IPS-11a (cell line): ENCODE results near the gene TMEM63C.

ENCODE experiments used
- H3K4me3 ChIP-seq: one replicate; pipeline ENCODE4 v1.5.1; 2013; ENCODE audit warnings: low read depth, low read length, control low read depth

TMEM63C gene

DNA sequence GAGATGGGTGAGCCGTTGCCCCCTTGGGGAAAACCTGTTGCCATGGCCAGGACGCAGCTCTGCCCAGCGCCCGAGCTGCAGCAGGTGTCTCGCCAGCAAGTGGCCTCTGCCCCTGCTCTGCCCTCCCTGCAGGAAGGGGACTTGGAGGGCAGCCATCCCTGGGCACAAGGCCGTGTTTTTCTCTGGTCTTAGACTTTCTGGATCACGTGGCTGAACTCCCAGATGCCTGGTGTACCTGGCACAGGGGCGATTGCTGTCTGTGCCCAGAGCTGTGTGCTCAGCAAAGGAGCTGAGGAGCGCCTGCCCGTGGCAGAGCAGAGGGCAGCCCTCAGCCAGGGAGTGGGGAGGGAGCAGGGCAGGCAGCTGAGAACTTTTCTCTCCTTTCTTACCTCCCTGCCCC is 38.0 kb downstream of the TMEM63C start:
- no peak overlapping the region for H3K4me3 ChIP-seq

DNA sequence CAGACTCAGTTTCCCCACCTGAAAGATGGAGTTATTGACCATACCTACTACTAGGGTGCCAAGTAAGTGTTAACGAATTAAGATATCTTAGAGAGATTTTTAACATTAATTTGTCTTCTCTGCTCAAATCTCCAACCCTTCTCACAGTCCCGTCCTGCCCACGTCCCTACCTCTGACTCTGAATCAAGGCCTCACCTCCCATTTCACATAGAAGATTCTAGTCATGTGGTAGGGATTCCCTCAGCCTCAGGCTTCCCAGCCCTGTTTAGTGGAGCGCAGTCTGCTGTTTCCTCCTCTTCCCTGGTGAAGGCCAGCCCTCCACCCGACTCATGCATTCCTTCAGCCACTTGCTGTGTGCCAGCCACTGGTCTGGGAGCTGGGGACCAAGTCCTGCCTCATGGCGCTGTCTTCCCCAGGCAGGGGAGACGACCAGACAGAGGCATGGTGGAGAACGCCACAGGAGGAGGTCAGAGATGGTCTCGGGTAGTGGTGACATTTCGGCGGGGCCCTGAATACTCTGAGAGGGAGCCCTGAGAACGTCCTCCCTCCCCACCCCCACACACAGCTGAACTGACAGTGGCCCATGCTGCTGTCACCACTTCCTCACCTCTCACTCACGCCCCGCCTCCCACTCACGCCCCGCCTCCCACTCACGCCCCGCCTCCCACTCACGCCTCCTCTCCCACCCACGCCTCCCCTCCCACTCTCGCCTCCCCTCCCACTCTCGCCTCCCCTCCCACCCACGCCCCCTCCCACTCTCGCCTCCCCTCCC is 38.8 kb downstream of the TMEM63C start:
- no peak overlapping the region for H3K4me3 ChIP-seq

DNA sequence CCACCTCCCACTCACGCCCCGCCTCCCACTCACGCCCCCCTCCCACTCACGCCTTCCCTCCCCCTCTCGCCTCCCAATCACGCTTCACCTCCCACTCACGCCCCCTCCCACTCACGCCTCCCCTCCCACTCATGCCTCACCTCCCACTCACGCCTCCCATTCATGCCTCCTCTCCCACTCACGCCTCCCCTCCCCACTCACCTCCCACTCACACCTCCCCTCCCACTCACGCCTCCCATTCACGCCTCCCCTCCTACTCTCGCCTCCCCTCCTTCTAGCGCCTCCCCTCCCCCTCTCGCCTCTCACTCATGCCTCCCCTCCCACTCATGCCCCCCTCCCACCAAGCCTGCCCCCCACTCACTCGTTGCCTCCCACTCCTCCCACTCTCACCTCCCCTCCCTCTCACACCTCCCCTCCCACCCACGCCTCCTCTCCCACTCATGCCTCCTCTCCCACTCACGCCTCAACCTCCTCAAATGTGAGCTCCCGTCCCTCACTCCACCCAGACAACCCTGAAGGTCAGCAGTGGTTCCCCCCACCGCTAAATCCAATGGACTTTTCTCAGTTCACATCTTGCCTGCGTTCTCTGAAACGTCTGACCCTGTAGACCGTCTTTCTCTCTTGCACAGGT is 39.8 kb downstream of the TMEM63C start:
- H3K4me3 ChIP-seq = no peak overlapping the region

DNA sequence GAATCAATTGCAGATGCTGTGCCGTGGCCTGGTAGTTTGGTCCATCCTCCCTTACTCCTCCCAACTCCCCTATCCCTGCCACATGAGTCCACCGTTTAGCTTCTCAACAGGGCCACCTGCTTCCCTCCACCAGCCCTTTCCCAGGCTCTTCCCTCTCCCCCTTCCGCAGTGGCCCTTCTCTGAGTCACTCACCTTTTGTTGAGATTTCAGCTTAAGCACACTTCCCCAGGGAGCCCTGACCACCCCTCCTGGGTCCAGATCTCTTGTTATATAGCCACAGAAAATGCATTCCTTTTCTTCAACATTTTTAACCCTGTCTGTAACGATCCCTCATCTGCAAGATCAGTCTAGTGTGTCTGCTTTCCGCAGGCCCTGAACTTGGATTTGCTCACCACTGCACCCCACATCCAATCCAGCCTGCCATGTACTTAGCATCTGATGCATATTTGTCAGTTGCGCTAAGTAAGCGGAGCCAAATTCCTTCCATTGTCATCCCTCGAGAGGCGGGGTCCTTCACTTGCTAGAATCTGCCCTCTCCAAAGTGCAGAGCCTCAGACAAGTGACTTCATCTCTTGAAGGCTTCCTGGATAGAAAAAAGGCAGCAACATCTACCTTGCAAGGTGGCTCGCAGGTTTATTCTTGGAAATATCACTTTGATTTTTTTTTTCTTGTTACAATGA is 41.1 kb downstream of the TMEM63C start:
- H3K4me3 ChIP-seq = no peak overlapping the region

DNA sequence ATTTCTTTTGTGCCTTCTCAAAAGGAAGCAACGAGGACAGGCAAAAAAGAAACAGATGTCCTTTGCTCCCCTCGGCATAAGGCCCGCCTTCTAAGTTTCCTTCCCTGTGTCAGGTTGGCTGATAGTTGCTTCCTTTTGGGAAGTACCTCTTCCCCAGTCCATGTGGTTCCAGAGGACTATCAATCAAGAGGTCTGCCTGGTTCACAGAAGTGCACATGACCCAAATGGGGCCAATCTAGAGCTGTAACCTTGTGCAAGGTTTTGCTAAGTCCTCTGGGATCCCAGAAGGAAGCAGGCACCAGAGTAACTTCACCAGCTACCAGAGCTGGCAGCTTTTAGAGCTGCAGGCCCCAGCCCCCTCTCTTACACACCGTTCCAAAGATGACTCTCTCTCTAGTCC is 42.6 kb downstream of the TMEM63C start:
- no peak overlapping the region for H3K4me3 ChIP-seq

DNA sequence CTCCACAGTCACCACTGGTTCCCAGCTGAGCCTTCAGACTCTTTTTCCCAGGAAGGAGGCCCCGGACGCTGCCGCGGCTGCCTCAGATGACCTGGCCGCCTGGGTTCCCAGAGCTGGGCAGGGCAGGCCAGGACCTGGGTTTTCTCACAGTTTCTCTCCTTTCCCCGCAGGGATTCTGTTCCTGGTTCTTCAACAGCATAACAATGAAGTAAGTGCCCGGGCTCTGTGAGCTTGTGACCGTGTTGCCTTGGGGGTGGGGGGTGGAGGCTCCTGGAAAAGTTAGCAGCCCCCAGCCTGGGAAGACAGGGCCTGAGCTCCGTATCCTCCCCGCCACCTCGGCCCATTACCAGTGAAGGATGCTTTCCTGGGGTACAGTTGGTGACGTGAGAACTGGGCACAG is 43.7 kb downstream of the TMEM63C start:
- H3K4me3 ChIP-seq = no peak overlapping the region

DNA sequence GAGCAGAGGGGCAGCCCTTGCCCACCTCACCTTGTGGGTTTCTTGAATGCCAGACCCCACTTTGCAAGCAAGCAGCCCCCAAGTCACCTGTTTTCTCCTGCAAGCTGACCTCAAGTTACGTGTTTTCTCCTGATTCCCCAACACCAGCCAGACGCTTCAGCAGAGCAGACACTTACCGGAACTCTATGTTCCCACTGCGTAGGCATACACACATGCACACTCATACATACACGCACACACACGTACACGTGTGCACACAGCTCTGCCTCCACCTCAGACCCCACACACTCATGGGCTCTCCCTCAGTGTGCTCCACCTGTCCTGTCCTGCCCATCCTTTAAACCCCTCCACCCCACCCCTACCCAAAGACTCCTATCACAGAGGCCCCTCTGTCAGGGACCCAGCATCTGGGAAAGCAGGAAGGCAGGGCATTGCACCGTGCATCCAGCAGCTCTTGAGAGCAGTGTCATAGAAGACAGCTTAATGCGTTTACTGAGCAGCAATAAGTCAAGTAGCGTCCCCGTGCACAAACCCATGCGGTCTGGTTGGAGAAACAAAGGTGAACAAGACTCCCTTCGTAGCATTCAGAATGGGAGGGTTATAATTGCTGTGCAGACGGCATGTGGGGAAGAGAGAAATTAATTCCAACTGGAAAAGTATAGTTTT is 44.4 kb downstream of the TMEM63C start:
- no peak overlapping the region for H3K4me3 ChIP-seq

DNA sequence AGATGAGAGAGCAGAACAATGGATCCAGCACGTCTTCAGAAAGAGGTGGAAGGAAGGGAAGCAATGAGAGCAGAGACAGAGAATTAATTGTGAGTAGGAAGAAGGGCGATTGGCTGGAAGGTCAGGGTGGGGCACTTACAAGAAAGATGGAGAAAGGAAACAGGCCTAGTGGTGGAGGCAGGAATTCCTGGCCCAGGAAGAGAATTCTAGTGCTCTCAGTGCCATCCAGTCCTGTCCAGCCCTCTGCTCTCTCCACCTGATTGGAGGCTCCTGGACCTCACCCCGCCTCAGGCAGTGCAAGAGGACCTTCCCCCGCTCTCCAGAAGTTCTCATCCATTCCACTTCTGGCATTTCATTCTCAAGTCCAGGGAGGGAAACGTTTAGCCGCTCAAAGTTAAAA is 46.5 kb downstream of the TMEM63C start:
- no peak overlapping the region for H3K4me3 ChIP-seq

DNA sequence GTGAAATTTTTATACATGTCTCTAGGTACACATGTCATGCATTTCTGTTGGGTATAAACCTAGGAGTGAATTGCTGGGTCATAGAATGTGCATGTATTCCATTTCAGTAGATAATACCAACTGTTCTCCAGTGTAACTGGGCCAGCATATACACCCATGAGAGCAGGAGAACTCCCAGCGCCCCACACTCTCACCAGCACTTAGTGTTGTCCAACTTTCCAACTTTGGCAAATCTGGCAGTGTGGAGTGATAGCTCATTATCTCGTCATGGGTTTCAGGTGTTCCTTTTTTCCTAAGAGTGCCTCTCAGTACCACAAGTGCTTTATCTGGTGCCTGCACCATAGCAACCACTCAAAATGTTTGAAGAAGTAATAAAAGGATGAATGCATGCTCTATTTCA is 49.3 kb downstream of the TMEM63C start:
- no peak overlapping the region for H3K4me3 ChIP-seq

DNA sequence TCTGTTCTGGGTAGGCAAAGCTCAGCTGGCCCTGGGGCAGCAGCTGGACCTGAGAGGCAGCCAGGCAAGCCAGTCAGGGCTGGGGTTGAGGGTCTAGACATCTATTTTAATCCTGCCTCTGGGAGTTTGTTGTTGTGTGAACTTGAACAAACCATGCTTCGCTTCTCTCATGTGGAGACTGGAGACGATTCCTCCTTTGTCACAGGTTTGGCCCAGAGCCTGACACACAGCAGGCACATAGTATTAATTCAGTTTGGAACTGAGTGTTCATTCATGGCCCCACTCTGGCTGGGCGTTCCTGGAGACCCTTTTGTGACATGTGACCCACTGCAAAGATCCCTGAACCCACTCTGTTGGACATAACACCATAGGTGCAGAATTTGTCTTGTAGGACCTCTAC is 50.1 kb downstream of the TMEM63C start:
- no peak overlapping the region for H3K4me3 ChIP-seq

DNA sequence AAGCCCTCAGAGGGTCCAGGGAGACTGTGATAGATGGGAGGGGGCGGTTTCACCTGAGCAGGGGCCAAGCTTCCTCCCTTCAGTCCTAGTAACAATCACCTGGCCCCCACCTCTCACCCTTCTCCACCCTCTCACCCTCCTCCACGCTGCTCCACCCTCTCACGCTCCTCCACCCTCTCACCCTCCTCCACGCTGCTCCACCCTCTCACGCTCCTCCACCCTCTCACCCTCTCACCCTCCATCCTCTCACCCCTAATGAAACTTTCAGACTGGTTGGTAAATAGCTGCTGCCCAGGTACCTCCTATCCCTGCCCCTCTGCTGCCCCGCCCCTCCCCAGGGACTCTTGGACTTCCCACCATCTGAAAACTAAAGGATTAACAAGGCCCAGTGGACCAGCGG is 55.2 kb downstream of the TMEM63C start:
- H3K4me3 ChIP-seq = no peak overlapping the region

DNA sequence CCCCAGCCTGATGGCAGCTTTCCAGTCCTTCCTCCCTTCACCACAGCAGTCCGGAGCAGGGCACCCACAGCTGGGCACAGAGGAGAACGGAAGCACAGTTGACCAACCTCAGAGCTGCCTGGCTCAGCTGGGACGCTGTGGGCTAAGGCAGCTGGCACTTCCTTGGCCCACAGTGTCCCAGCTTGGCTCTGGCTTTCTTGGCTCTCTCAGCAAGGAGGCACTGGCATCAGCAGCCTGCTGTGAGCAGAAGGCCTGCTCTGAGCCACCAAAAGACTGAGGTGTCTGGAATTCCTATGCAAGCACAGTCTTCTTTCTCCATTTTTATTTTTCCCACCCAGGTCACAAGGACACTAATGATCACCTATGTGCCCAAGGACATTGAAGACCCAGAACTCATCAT is 56.8 kb downstream of the TMEM63C start:
- H3K4me3 ChIP-seq = no peak overlapping the region

DNA sequence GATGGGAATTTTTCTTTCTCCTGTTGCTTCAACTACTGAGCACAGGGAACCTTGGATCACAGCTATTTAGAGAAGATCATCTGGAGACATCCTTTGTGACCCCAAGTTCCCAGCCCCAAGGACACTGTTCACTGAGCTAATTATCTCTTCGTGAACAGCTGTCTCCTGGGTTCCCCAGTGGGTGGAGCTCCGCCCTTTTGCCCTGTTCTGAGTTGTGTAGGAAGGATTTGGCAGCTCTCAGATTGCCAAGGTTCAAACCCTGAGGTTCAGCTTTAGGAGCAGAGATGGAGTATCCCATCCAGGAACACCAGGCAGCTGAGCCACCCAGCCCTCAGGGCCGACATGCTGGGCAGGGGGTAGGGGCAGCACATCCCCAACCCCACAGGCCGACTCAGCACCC is 57.4 kb downstream of the TMEM63C start:
- no peak overlapping the region for H3K4me3 ChIP-seq

DNA sequence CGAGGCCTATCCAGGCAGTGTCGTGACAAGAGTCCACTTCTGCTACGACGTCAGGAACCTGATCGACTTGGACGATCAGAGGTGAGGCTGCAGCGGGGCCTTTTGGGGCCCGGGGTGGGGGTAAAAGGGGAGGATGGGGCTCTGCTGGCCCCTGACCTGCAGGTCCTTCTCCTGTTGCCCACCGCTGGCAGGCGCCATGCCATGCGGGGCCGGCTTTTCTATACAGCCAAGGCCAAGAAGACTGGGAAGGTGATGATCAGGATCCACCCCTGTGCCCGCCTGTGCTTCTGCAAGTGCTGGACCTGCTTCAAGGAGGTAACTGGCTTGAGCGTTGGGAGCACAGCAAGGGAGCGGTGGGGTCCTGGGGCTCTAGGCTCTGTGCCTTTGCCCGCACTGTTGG is 57.8 kb downstream of the TMEM63C start:
- no peak overlapping the region for H3K4me3 ChIP-seq

DNA sequence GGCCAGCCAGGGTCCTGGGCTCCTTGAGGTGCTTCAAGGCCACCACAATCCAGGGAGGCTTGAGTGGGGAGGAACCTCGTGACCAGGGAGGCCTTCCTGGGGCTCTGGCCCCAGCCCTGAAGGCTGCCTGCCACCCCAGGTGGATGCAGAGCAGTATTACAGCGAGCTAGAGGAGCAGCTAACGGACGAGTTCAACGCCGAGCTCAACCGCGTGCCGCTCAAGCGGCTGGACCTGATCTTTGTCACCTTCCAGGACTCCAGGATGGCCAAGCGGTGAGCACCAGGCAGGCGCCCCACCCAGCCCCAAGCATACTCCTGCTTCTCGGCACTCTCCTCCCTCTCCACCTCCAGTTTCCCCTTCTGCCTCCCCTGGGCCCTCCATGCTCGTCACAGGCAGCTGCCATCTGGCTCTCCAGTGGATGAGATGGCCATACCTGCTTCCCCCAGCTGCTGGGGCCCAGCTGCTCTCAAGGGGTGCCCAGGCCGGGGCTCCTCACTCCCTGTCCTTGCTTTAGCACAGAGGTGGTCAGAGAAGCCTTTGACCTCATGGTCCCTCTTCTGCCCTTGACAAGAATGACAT is 58.8 kb downstream of the TMEM63C start:
- H3K4me3 ChIP-seq = no peak overlapping the region

DNA sequence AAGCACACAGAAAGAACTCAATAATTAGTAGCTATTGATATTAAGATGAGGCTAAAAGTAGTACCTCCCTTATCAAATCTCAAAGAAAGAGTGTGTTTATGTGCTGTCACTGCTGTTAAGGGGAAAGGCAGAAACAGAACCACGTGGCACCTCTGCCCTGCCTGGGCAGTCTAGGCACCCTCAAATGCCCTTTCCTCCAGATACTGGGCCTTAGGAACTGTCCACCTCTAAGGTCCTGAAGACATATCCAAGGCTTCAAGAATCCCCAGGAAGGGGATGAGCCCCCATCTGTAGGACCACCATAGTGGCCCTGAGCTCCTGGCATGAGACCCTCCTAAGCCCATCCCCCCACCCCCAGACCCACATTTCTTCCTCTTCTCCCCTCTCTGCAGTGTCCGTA is 60.4 kb downstream of the TMEM63C start:
- H3K4me3 ChIP-seq = no peak overlapping the region

DNA sequence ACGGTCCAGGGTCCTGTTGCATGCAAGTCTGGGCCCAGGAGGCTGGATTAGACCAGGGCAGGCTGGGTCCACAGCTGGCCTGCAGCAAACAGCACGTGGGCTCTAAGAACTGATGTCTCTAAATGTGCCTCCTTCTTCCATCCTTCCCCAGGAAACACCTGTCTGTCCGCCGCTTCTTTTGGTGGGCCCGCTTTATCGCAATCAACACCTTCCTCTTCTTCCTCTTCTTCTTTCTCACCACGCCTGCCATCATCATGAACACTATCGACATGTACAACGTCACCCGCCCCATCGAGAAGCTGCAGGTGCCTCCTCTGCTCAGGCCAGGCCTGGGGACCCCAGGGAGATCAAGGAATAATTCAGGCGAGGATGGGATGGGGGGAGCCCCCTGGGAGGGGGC is 61.2 kb downstream of the TMEM63C start:
- no peak overlapping the region for H3K4me3 ChIP-seq

DNA sequence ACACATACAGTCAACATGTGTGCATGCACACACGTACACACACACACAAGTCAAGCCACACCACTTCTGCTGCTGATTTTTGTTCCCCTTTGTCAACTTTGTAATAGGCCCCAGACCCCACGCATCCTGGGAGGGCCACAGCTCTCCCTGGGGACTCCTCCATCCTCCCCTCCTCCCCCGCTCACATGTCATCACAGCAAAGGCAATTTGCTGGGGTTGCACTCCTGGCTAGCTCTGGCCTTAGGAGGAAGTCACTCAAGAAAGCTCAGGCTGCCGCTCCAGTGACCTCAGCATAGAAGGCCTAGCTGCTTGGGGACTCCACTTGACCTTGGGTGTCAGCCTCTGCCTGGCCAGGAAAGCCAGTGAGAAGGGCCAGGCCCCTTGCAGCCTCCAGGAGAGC is 62.3 kb downstream of the TMEM63C start:
- H3K4me3 ChIP-seq = no peak overlapping the region

DNA sequence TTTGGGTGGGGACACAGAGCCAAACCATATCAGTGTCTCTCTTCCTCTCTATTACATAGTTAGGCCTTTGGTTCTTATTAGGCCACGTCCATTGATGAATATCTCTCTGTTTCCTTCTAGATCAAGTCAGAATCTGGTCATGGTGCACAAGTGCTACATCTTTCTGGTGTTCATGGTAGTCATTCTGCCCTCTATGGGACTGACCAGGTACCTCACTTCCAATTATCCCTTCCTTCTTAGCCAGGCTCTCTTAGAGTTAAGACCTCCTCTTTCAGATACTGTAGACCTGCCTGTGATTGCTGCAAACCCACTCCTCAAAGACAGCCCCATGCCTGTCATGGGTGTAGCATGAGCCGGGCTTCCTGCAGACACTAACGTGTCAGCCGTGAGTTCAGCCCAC is 64.2 kb downstream of the TMEM63C start:
- H3K4me3 ChIP-seq = no peak overlapping the region

DNA sequence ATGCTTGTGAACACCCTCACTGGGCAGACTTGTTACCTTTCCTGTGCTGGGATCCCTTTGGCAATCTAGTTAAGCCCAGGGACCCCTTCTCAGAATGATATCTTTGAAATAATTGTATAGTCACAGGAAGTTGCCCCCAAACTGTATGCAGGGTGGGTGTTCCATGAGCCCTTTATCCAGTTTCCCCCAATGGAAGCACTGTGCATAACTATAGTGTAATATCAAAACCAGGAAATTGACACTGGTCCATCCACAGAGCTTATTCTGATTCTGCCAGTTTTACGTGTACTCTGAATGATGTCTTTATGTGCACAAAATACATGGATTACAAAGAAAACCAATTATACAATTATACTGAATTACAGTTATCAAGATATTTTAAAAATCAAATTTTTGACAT is 65.2 kb downstream of the TMEM63C start:
- no peak overlapping the region for H3K4me3 ChIP-seq

DNA sequence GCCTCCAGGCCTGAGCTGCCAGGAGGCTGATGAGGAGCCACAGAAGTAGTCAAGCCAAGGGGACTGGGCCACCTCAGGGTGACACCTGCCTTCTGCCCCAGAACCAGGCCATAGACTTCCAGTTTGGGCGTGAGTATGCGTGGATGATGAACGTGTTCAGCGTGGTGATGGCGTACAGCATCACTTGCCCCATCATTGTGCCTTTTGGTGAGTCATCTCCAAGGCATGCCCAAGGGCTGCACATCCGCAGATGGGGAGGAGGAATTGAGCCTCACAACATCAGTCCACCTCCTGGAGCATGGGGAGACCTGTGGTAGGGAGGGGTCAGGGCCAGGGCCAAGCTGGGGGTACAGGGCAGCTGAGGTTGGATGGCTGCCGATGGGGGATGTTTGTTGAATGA is 67.1 kb downstream of the TMEM63C start:
- H3K4me3 ChIP-seq = no peak overlapping the region
